Uterus (tissue), 4 donors: ENCODE data around the gene KLF4. TPM values are rescaled to one million over a fixed set of nuclear protein-coding genes. Genes with fewer than 3 reads are reported as not detected.

Source experiments
- DNase-seq, 2 donors: peaks; one replicate each; pipeline ENCODE4 v3.0.0-alpha.2; 2019 to 2020
- H3K27ac ChIP-seq, 2 donors: fragments of 200-600 bp; sonication (generic); 1 replicate in 1 of 2; 2 replicates in 1 of 2; pipeline ENCODE4 v1.5.1; 2016 to 2018
- H3K27me3 ChIP-seq, 2 donors: fragments of 200-600 bp; sonication (generic); one replicate each; pipeline ENCODE4 v1.5.1; 2018 to 2019; ENCODE audit warnings: control low read depth in 1 of 2
- H3K36me3 ChIP-seq, 2 donors: fragments of 200-600 bp; sonication (generic); one replicate each; pipeline ENCODE4 v1.5.1; 2019; ENCODE audit warnings: control low read depth in 1 of 2
- H3K4me1 ChIP-seq, 2 donors: fragments of 200-600 bp; sonication (generic); one replicate each; pipeline ENCODE4 v1.5.1; 2018 to 2019; ENCODE audit warnings: control low read depth in 1 of 2
- H3K4me3 ChIP-seq, 2 donors: fragments of 200-600 bp; sonication (generic); 1 replicate in 1 of 2; 2 replicates in 1 of 2; pipeline ENCODE4 v1.5.1; 2018 to 2019; ENCODE audit warnings: mild to moderate bottlenecking in 1 of 2
- H3K9me3 ChIP-seq, 2 donors: fragments of 200-600 bp; sonication (generic); one replicate each; pipeline ENCODE4 v1.5.1; 2019; ENCODE audit warnings: control low read depth in 1 of 2
- POLR2A ChIP-seq, 2 donors: fragments of 450-650 bp; IDR thresholded peaks; one replicate each; pipeline ENCODE4 v1.6.1; 2016; ENCODE audit warnings: antibody characterized with exemption in 2 of 2, mild to moderate bottlenecking in 1 of 2, moderate library complexity in 1 of 2
- intact Hi-C: fragments of 100-400 bp; cut with DNase I; formaldehyde crosslinking; loops from one replicate; pipeline ENCODE4 v1.15.1; 2023; ENCODE audit warnings: low total_unique reads
- total RNA-seq, 4 donors: library from RNA; depleted of rRNA in 3 of 4; stranded (reverse); fragments of >200 nt in 3 of 4; gene quantifications; one replicate each; pipeline versions ENCODE4 v1.1.0 to v1.2.4, GENCODE V29; 2014 to 2023
- TF ChIP-seq, protein P1 (sequence below), 4 experiments: fragments of 200-600 bp in 2 of 4; fragments of 450-650 bp in 2 of 4; sonication (generic) in 2 of 4; IDR thresholded peaks; one replicate each; pipeline ENCODE4 v1.5.1; 2016 to 2019; ENCODE audit warnings: antibody characterized with exemption in 4 of 4, mild to moderate bottlenecking in 2 of 4, moderate library complexity in 1 of 4
- donor health status: DM: yes; HTN: yes; CAD: no.

Gene KLF4
- total RNA-seq, 4 donors from 2014 or later: 20.2 to 152 (median 94.7) TPM

DNA sequence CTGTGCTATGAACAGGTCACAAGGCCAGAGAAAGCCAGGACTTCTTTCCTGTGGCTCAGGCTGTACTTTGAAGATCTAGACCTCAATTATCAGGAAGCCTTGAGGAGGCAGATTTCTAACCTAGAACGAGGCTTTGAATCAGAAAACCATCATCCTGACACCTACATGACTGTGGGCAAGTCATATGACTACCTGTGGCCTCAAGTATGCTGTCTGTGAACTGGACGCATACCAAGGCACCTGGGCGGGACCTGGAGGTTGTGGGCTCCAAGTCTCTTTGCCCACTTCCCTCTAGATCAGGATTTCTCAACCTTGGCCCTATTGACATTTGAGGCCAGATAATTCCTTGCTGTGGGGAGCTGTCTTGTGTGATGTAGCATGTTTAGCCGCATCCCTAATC, 42.5 kb downstream of the KLF4 start:
- intact Hi-C loops: no loop called here
- Histone ChIP-seq H3K9me3 (no peaks in the 10 kb centered on the region), H3K27me3 (no peaks in the 10 kb centered on the region), H3K36me3 (no peaks in the 10 kb centered on the region), H3K4me3 (no peak overlapping the region), H3K4me1 (no peaks in the 10 kb centered on the region), H3K27ac (no peak overlapping the region)
- no peak for DNase-seq
- TF ChIP-seq, protein P1, sequence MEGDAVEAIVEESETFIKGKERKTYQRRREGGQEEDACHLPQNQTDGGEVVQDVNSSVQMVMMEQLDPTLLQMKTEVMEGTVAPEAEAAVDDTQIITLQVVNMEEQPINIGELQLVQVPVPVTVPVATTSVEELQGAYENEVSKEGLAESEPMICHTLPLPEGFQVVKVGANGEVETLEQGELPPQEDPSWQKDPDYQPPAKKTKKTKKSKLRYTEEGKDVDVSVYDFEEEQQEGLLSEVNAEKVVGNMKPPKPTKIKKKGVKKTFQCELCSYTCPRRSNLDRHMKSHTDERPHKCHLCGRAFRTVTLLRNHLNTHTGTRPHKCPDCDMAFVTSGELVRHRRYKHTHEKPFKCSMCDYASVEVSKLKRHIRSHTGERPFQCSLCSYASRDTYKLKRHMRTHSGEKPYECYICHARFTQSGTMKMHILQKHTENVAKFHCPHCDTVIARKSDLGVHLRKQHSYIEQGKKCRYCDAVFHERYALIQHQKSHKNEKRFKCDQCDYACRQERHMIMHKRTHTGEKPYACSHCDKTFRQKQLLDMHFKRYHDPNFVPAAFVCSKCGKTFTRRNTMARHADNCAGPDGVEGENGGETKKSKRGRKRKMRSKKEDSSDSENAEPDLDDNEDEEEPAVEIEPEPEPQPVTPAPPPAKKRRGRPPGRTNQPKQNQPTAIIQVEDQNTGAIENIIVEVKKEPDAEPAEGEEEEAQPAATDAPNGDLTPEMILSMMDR (IDR thresholded peaks at IDR 0.05): no peak
- TF ChIP-seq POLR2A (IDR thresholded peaks at IDR 0.05): no peak

DNA sequence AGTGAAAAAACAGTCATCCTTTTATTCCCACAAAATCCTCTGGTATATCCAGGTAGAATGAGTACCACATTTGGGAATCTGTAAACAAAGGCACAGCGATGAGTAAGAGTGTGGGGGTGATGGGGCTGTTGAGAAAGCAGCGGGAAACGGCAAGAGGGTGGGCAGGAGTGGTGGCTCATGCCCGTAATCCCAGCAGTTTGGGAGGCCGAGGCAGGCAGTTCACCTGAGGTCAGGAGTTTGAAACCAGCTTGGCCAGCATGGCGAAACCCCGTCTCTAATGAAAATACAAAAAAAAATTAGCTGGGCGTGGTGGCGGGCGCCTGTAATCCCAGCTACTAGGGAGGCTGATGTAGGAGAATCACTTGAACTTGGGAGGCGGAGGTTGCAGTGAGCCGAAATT, 43.1 kb downstream of the KLF4 start:
- Histone ChIP-seq H3K4me3 (no peak overlapping the region), H3K27me3 (no peaks in the 10 kb centered on the region), H3K36me3 (no peaks in the 10 kb centered on the region), H3K27ac (no peak overlapping the region), H3K4me1 (no peaks in the 10 kb centered on the region), H3K9me3 (no peaks in the 10 kb centered on the region)
- TF ChIP-seq, protein P1 (IDR thresholded peaks at IDR 0.05): no peak
- no peak for TF ChIP-seq POLR2A (IDR thresholded peaks at IDR 0.05)
- DNase-seq: no peak
- intact Hi-C loops: no loop called here

DNA sequence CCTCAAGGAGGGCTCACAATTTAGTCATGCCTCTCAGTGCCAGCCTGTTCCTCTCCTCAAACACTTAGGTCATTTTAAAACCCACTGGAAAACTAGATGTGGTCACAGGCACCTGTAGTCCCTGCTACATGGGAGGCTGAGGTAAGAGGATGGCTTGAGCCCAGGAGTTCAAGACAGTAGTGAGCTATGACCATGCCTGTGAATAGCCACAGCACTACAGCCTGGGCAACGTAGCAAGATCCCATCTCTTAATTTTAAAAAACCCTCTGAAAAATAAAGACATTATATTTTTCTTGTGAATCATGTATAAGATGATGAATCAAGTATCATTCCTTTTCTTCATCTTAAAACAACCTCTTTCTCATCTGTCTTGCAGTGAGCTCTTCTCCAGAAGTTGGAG, 45.8 kb downstream of the KLF4 start:
- Histone ChIP-seq H3K27ac (no peak overlapping the region), H3K4me1 (no peaks in the 10 kb centered on the region), H3K36me3 (no peaks in the 10 kb centered on the region), H3K9me3 (no peaks in the 10 kb centered on the region), H3K27me3 (no peaks in the 10 kb centered on the region), H3K4me3 (no peak overlapping the region)
- TF ChIP-seq, protein P1 (IDR thresholded peaks at IDR 0.05): no peak
- TF ChIP-seq POLR2A (IDR thresholded peaks at IDR 0.05): no peak
- intact Hi-C loops: no loop called here
- no peak for DNase-seq

DNA sequence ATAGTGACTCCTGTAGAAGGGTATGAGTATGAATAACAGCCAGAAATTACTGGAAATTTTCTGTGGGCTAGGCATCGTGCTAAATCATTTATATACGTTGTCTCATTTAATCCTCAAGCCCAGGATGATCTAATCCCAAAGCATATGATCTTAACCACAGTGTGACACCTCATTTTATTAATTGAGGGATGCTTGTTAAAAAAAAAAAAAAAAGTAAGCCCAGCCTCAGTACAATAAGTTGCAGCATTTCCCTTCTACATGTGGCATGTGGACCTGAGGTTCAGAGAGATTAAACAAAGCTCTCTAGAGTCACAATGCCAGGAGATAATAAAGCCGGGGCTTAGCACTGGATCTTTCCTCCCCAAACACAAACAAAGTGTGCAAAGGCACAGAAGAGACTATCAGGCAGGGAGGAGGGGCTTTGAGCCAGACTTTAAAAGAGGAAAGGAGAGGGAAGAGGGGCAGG, 49.5 kb downstream of the KLF4 start:
- H3K36me3 ChIP-seq: no peaks in the 10 kb centered on the region
- H3K27ac ChIP-seq: no peak overlapping the region
- intact Hi-C loops: no loop called here

DNA sequence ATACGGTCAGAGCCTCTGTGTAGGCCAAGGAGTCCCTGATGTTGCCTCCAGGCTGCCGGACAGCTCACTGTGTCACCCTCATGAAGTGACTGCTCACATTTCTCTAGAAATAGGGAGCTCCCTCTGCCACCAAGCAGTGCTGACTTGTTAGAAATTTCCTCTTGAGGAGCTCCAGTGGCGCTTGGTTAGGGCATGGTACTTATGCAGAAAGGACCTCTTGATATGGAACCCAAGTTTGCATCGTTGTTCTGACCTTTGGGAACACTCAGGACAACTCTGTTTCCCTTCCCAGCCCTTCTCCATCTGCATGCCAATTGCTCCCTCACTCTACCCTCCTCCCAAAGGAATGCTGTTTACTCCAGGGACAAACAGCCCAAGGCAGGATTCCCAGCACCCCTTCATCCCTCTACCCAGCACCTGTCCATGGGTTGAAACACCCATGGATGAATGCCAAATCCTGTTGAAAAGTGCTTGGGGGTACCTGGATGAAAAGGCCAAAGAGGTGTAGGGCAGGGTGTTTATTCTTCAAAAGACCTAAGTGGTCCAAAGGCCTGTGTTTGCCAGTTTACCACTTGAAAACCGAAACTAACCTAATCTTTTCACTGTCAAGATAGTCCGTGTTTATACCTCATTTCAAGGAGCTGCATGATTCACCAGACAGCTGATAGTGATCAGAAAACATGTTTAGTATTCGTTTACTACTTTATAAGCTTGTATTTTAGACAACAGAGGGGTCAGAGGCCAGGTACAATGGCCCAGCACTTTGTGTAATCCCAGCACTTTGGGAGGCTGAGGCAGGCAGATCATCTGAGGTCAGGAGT, 51.1 kb downstream of the KLF4 start:
- H3K27me3 ChIP-seq: no peaks in the 10 kb centered on the region
- H3K9me3 ChIP-seq: no peaks in the 10 kb centered on the region
- no peaks in the 10 kb centered on the region for H3K4me1 ChIP-seq
- H3K4me3 ChIP-seq: no peak overlapping the region
- intact Hi-C loops: no loop called here
- no peak overlapping the region for H3K27ac ChIP-seq
- TF ChIP-seq, protein P1 (IDR thresholded peaks at IDR 0.05): no peak
- no peak for TF ChIP-seq POLR2A (IDR thresholded peaks at IDR 0.05)
- no peak for DNase-seq
- no peaks in the 10 kb centered on the region for H3K36me3 ChIP-seq

More for the DNA sequence above, 49.5 kb downstream of the KLF4 start:
- no peak overlapping the region for H3K4me3 ChIP-seq
- DNase-seq: no peak
- no peaks in the 10 kb centered on the region for H3K27me3 ChIP-seq
- H3K9me3 ChIP-seq: no peaks in the 10 kb centered on the region
- H3K4me1 ChIP-seq: no peaks in the 10 kb centered on the region
- TF ChIP-seq, protein P1 (IDR thresholded peaks at IDR 0.05): no peak
- TF ChIP-seq POLR2A (IDR thresholded peaks at IDR 0.05): no peak
